Colonic mucosa (tissue), 4 donors: ENCODE results near the gene ADGRF4. TPM values are rescaled to one million over a fixed set of nuclear protein-coding genes. Genes with fewer than 3 reads are reported as not detected.

ENCODE experiments used
- DNase-seq: peaks from one replicate; pipeline ENCODE4 v3.0.0-alpha.2; 2020
- H3K27ac ChIP-seq: fragments of 200-600 bp; one replicate; pipeline ENCODE4 v1.8.0; 2021
- H3K27me3 ChIP-seq: fragments of 200-600 bp; one replicate; pipeline ENCODE4 v1.8.0; 2021
- H3K36me3 ChIP-seq: fragments of 200-600 bp; one replicate; pipeline ENCODE4 v1.8.0; 2021
- H3K4me1 ChIP-seq: fragments of 200-600 bp; one replicate; pipeline ENCODE4 v1.8.0; 2021; ENCODE audit warnings: mild to moderate bottlenecking
- H3K4me3 ChIP-seq: fragments of 200-600 bp; one replicate; pipeline ENCODE4 v1.8.0; 2021
- H3K9ac ChIP-seq, 2 donors: one replicate each; pipeline ENCODE4 v1.7.0; 2013; ENCODE audit warnings: control low read depth in 2 of 2, low read depth in 2 of 2, low read length in 2 of 2
- H3K9me3 ChIP-seq: fragments of 200-600 bp; one replicate; pipeline ENCODE4 v1.8.0; 2021
- intact Hi-C: fragments of 100-400 bp; cut with DNase I; formaldehyde crosslinking; loops from one replicate; pipeline ENCODE4 v1.14.1; 2022
- total RNA-seq, 2 donors: library from RNA; stranded (reverse); fragmentation: NEBNext Ultra II Directional in 1 of 2; extraction: Animal tissue kit (Norgen Biotek cat#: 25700) in 1 of 2; gene quantifications; one replicate each; pipeline ENCODE4 v1.2.1, GENCODE V29; 2021
- TF ChIP-seq, protein P1 (sequence below): fragments of 200-600 bp; IDR thresholded peaks from one replicate; pipeline ENCODE4 v1.8.0; 2022; ENCODE audit warnings: antibody characterized with exemption, mild to moderate bottlenecking
- donor health status: healthy.
- donor health status: DM: no; HTN: no; CAD: no.
- donor health status: DM: no; HTN: no; CAD: no.

ADGRF4 gene
- total RNA-seq, 2 donors from 2014 or later, result 1.6 to 1.9 TPM

DNA sequence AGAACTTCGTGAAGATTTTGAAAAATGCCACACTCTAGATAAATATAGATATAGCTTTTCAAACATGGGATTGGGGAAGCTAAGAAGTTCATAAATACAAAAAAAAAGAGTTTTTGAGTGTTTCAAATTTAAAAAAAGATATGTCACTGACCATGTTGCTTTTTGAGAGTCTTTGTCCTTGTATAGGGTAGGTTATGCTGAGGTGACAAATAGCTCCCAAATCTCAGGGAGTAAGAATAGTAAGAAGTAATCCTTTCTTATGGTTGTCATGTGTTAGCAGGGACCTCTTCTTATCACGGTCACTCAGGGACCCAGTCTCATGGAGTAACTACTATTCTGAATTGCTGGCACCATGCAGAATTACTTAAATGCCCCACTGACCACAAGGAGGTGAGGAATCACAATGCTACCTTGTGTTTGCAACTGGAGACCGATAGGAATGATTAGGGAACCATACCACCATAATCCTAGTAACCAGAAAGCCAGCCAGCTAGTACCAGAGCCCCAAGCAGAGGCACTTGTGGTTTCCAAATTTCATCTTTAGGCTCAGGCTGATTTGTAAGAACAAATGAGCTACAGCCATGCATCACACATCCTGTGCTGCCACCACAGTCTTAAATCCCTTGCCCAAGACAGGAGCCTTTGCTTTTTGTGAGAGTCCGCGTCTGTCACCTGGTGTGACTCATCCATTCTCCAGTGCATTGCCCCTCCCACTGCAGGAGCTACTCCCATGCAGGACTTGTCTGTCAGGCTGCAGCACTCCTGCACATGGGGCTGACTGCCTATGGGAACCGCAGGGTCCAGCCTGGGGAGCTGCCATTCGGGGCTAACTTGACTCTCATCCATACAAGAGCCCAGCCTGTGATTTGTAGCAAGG is 42.4 kb upstream of the ADGRF4 start:
- Histone ChIP-seq H3K9me3 (no peaks in the 10 kb centered on the region), H3K9ac (no peak overlapping the region), H3K27me3 (no peaks in the 10 kb centered on the region), H3K27ac (no peak overlapping the region), H3K36me3 (no peaks in the 10 kb centered on the region), H3K4me1 (no peaks in the 10 kb centered on the region), H3K4me3 (no peak overlapping the region)
- TF ChIP-seq, protein P1, sequence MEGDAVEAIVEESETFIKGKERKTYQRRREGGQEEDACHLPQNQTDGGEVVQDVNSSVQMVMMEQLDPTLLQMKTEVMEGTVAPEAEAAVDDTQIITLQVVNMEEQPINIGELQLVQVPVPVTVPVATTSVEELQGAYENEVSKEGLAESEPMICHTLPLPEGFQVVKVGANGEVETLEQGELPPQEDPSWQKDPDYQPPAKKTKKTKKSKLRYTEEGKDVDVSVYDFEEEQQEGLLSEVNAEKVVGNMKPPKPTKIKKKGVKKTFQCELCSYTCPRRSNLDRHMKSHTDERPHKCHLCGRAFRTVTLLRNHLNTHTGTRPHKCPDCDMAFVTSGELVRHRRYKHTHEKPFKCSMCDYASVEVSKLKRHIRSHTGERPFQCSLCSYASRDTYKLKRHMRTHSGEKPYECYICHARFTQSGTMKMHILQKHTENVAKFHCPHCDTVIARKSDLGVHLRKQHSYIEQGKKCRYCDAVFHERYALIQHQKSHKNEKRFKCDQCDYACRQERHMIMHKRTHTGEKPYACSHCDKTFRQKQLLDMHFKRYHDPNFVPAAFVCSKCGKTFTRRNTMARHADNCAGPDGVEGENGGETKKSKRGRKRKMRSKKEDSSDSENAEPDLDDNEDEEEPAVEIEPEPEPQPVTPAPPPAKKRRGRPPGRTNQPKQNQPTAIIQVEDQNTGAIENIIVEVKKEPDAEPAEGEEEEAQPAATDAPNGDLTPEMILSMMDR, result no peak
- intact Hi-C loops, result no loop called here
- peak; percentile 75 for DNase-seq

- Histone ChIP-seq H3K27ac (no peak overlapping the region), H3K4me1 (no peaks in the 10 kb centered on the region), H3K9ac (no peak overlapping the region), H3K4me3 (no peak overlapping the region), H3K27me3 (no peaks in the 10 kb centered on the region), H3K9me3 (no peaks in the 10 kb centered on the region), H3K36me3 (no peaks in the 10 kb centered on the region)
- intact Hi-C loops, result no loop called here
- TF ChIP-seq, protein P1, result no peak
- no peak for DNase-seq
Observed at GRCh38 chr6:47661960-47662359, 36.4 kb upstream of the ADGRF4 start.

DNA sequence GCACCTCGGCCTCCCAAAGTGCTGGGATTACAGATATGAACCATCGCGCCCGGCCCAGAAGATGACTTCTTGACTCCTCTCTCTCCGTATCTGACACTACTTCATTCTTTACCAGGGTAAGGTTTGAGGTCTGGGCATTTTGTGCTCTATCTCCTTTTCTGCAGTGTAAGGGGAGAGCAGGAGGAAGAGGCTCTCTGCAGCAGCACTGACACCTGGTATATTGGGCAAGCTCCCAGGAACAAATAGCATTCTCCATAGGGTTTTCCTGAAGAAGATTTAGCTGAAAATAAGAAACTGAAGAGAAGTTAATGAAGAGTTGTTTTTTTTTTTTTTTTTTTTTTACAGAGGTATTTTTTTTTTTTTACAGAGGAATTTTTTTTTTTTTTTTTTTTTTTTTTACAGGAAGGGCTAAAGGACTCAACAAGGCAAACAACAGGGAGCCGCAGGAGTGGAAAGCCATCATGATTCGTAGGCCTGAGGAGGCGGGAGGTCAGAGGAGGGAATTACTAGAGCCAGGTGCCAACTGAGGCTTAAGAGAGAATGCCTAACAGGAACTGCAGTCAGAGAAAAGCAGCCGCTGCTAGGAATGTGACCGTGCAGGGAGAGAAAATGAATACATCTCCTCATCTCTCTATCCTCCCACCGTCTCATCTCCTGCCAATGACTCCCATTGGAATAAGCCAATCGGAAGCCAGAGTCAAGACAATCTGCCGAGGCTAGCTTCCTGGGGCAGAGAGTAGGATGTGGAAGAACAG is 34.7 kb upstream of the ADGRF4 start:
- Histone ChIP-seq H3K27ac (no peak overlapping the region), H3K4me3 (no peak overlapping the region), H3K27me3 (no peaks in the 10 kb centered on the region), H3K9ac (no peak overlapping the region), H3K9me3 (no peaks in the 10 kb centered on the region), H3K4me1 (no peaks in the 10 kb centered on the region), H3K36me3 (no peaks in the 10 kb centered on the region)
- TF ChIP-seq, protein P1, result no peak
- intact Hi-C loops, result no loop called here
- DNase-seq, result no peak

DNA sequence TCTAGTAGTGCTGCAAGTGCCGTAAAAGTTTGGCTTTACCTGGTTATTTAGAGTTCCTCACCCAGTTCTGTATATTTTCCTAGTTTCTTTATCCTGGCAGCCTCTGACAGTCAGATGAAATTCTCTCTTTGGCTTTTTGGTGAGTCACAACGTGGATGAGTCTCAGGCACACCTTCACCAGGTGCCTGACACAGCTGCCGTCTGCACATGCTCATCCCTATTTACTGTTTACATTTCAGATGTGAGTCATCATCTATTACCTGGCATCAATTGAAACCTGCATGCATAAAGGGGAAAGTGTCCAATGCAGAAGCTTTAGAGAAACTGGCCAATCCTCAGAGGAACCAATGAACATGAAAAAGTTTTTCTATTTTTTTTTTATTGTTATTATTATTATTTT is 33.3 kb upstream of the ADGRF4 start:
- H3K36me3 ChIP-seq, result no peaks in the 10 kb centered on the region
- no peak overlapping the region for H3K27ac ChIP-seq
- DNase-seq, result no peak

More for the DNA sequence above, 33.3 kb upstream of the ADGRF4 start:
- H3K9ac ChIP-seq, result no peak overlapping the region
- H3K9me3 ChIP-seq, result no peaks in the 10 kb centered on the region
- H3K27me3 ChIP-seq, result no peaks in the 10 kb centered on the region
- no peak overlapping the region for H3K4me3 ChIP-seq
- intact Hi-C loops, result no loop called here
- H3K4me1 ChIP-seq, result no peaks in the 10 kb centered on the region
- TF ChIP-seq, protein P1, result no peak
